NT2/D1 (cell line): ENCODE measurements around the gene PLCXD3.

Experiments
- YY1 ChIP-seq: IDR thresholded peaks from 2 replicates; pipeline ENCODE4 v1.6.1; 2011; ENCODE audit not compliant: insufficient read length, insufficient read depth
- ZNF274 ChIP-seq: IDR thresholded peaks from 2 replicates; pipeline ENCODE4 v1.6.1; 2011; ENCODE audit warnings: mild to moderate bottlenecking, low read depth, low read length

GRCh38 chr5:41418220-41419031 lies 92.0 kb downstream of the PLCXD3 start:
- TF ChIP-seq ZNF274 (no peak), YY1 (no peak)
